H1 (cell line): ENCODE data around the gene NELL1. TPM values are rescaled to one million over a fixed set of nuclear protein-coding genes. Genes with fewer than 3 reads are reported as not detected.

Source experiments
- CTCF ChIA-PET: fragments of 300-600 bp; sonication (Branson Sonifier 250); formaldehyde crosslinking; loops from one replicate; lab custom pipeline; 2021; ENCODE audit not compliant: partially characterized antibody; lab: Charles Lee
- POLR2A ChIA-PET: fragments of 300-600 bp; sonication (Branson Sonifier 250); formaldehyde crosslinking; loops from one replicate; lab custom pipeline; 2021; ENCODE audit warnings: inconsistent platforms; ENCODE audit not compliant: partially characterized antibody; lab: Charles Lee
- DNase-seq, 2 experiments: peaks; one replicate each; pipeline versions ENCODE4 v3.0.0 to v3.0.0-alpha.2; 2010 to 2022; ENCODE audit warnings: low spot score in 2 of 2, low read depth in 1 of 2, mixed read lengths in 1 of 2
- FAIRE-seq: peaks from 2 replicates; lab custom pipeline; 2011; peaks lifted over from hg19 to GRCh38; lab: Jason Lieb, UNC
- H2AFZ ChIP-seq: 2 replicates; pipeline ENCODE4 v1.8.1; 2012; ENCODE audit warnings: low read length, inconsistent platforms
- H2AK5ac ChIP-seq: 2 replicates; pipeline ENCODE4 v1.6.1; 2013; ENCODE audit warnings: low read depth, low read length
- H2BK120ac ChIP-seq: replicated peaks from 2 replicates; pipeline ENCODE3; 2013; ENCODE audit warnings: low read depth, low read length, inconsistent platforms
- H2BK12ac ChIP-seq: 2 replicates; pipeline ENCODE4 v1.6.1; 2013; ENCODE audit warnings: low read depth, low read length
- H2BK15ac ChIP-seq: 2 replicates; pipeline ENCODE4 v1.6.1; 2013; ENCODE audit warnings: low read length
- H2BK20ac ChIP-seq: 2 replicates; pipeline ENCODE4 v1.6.1; 2013; ENCODE audit warnings: low read length
- H2BK5ac ChIP-seq: 2 replicates; pipeline ENCODE4 v1.6.1; 2013; ENCODE audit warnings: low read depth, low read length
- H3K14ac ChIP-seq: 2 replicates; pipeline ENCODE4 v1.6.1; 2013; ENCODE audit warnings: inconsistent platforms; ENCODE audit not compliant: insufficient read length
- H3K18ac ChIP-seq: 2 replicates; pipeline ENCODE4 v1.6.1; 2013; ENCODE audit warnings: low read length; ENCODE audit errors: extremely low read depth
- H3K23ac ChIP-seq: 2 replicates; pipeline ENCODE4 v1.6.1; 2013; ENCODE audit warnings: inconsistent platforms; ENCODE audit not compliant: insufficient read length
- H3K23me2 ChIP-seq: 2 replicates; pipeline ENCODE4 v1.6.1; 2013; ENCODE audit warnings: low read depth, low read length
- H3K27ac ChIP-seq: 2 replicates; pipeline ENCODE4 v1.6.1; 2011; ENCODE audit warnings: low read depth, low read length, inconsistent platforms
- H3K27me3 ChIP-seq, 4 experiments: replicated peaks in 1 of 4; 1 replicate in 1 of 4; 2 replicates in 3 of 4; pipeline versions ENCODE4 v1.6.1 to v1.8.1; 2011 to 2013; ENCODE audit warnings: low read length in 3 of 4, mild to moderate bottlenecking in 3 of 4, inconsistent platforms in 2 of 4, mixed read lengths in 2 of 4, moderate library complexity in 1 of 4; ENCODE audit not compliant: control insufficient read depth in 3 of 4, insufficient read depth in 3 of 4; ENCODE audit errors: extremely low read depth in 1 of 4
- H3K36me3 ChIP-seq, 4 experiments: 2 replicates each; pipeline versions ENCODE4 v1.6.1 to v1.8.1; 2011 to 2013; ENCODE audit warnings: mild to moderate bottlenecking in 4 of 4, low read length in 3 of 4, moderate library complexity in 2 of 4, control low read depth in 1 of 4, inconsistent platforms in 1 of 4; ENCODE audit not compliant: insufficient read depth in 4 of 4, control insufficient read depth in 2 of 4
- H3K4ac ChIP-seq: replicated peaks from 2 replicates; pipeline ENCODE3; 2013; ENCODE audit warnings: low read length, low read depth, mixed read lengths, inconsistent platforms; ENCODE audit not compliant: insufficient read length
- H3K4me1 ChIP-seq, 4 experiments: replicated peaks in 1 of 4; 1 replicate in 1 of 4; 2 replicates in 3 of 4; pipeline versions ENCODE4 v1.6.1 to v1.8.1; 2011 to 2013; ENCODE audit warnings: low read length in 3 of 4, inconsistent platforms in 2 of 4, mixed read lengths in 1 of 4; ENCODE audit not compliant: insufficient read depth in 4 of 4, control insufficient read depth in 3 of 4
- H3K4me2 ChIP-seq, 2 experiments: 2 replicates each; pipeline versions ENCODE4 v1.6.1 to v1.8.1; 2011 to 2013; ENCODE audit warnings: low read depth in 2 of 2, low read length in 2 of 2, control low read depth in 1 of 2, inconsistent platforms in 1 of 2, mild to moderate bottlenecking in 1 of 2; ENCODE audit not compliant: insufficient read depth in 1 of 2
- H3K4me3 ChIP-seq, 4 experiments: fragments of 200-600, 300-600 bp in 1 of 4; sonication (generic), shearing (Covaris generic), sonication (Bioruptor Twin) in 1 of 4; 2 replicates each; pipeline versions ENCODE4 v1.5.1 to v1.8.1; 2011 to 2016; ENCODE audit warnings: low read length in 4 of 4, low read depth in 3 of 4, control low read depth in 2 of 4, inconsistent platforms in 2 of 4, mild to moderate bottlenecking in 2 of 4, mixed read lengths in 1 of 4, moderate library complexity in 1 of 4; ENCODE audit not compliant: insufficient read depth in 2 of 4; ENCODE audit errors: extremely low read depth in 1 of 4
- H3K56ac ChIP-seq: replicated peaks from 2 replicates; pipeline ENCODE3; 2013; ENCODE audit warnings: low read depth, mild to moderate bottlenecking, mixed read lengths, low read length, inconsistent platforms; ENCODE audit not compliant: insufficient read length
- H3K79me1 ChIP-seq: 2 replicates; pipeline ENCODE4 v1.6.1; 2013; ENCODE audit warnings: low read depth, low read length, control low read depth
- H3K79me2 ChIP-seq, 2 experiments: 2 replicates each; pipeline versions ENCODE4 v1.6.1 to v1.8.1; 2012 to 2013; ENCODE audit warnings: low read length in 2 of 2, mild to moderate bottlenecking in 2 of 2, inconsistent platforms in 1 of 2; ENCODE audit not compliant: insufficient read depth in 2 of 2, control insufficient read depth in 1 of 2
- H3K9ac ChIP-seq, 4 experiments: replicated peaks in 1 of 4; 1 replicate in 1 of 4; 2 replicates in 3 of 4; pipeline versions ENCODE4 v1.6.1 to v1.8.1; 2011 to 2013; ENCODE audit warnings: low read depth in 3 of 4, low read length in 3 of 4, control low read depth in 2 of 4, mild to moderate bottlenecking in 2 of 4, moderate library complexity in 2 of 4, inconsistent platforms in 1 of 4; ENCODE audit errors: extremely low read depth in 1 of 4
- H3K9me3 ChIP-seq, 2 experiments: 2 replicates each; pipeline versions ENCODE4 v1.6.1 to v1.8.1; 2012 to 2013; ENCODE audit warnings: mild to moderate bottlenecking in 2 of 2, moderate library complexity in 2 of 2, control low read depth in 1 of 2, inconsistent platforms in 1 of 2, low read depth in 1 of 2, low read length in 1 of 2, mixed read lengths in 1 of 2; ENCODE audit not compliant: insufficient read depth in 2 of 2
- H4K20me1 ChIP-seq, 2 experiments: replicated peaks in 1 of 2; 2 replicates each; pipeline versions ENCODE3 to v1.8.1; 2011 to 2013; ENCODE audit warnings: inconsistent platforms in 2 of 2, low read length in 2 of 2, mild to moderate bottlenecking in 1 of 2; ENCODE audit not compliant: insufficient read depth in 2 of 2, control insufficient read depth in 1 of 2
- H4K5ac ChIP-seq: 2 replicates; pipeline ENCODE4 v1.6.1; 2013; ENCODE audit warnings: low read length, low read depth, mixed read lengths, inconsistent platforms; ENCODE audit not compliant: insufficient read length
- H4K8ac ChIP-seq: 2 replicates; pipeline ENCODE4 v1.8.0; 2013; ENCODE audit warnings: mild to moderate bottlenecking, moderate library complexity, low read length, inconsistent platforms; ENCODE audit not compliant: insufficient read depth; ENCODE audit errors: extremely low read depth
- H4K91ac ChIP-seq: replicated peaks from 2 replicates; pipeline ENCODE3; 2013; ENCODE audit warnings: low read length, mixed read lengths, inconsistent platforms; ENCODE audit not compliant: insufficient read length
- BACH1 ChIP-seq: IDR thresholded peaks from 2 replicates; pipeline ENCODE4 v1.6.1; 2012; ENCODE audit warnings: low read length, improper control_type of control experiment
- BCL11A ChIP-seq, 2 experiments: IDR thresholded peaks; one replicate each; pipeline ENCODE4 v1.6.1; 2011; ENCODE audit warnings: low read depth in 2 of 2, low read length in 2 of 2, mild to moderate bottlenecking in 2 of 2
- EP300 ChIP-seq, 2 experiments: IDR thresholded peaks; 1 replicate in 1 of 2; 2 replicates in 1 of 2; pipeline ENCODE4 v1.6.1; 2011 to 2012; ENCODE audit warnings: low read depth in 2 of 2, low read length in 2 of 2, mild to moderate bottlenecking in 2 of 2, borderline replicate concordance in 1 of 2, inconsistent platforms in 1 of 2, moderate library complexity in 1 of 2
- KDM4A ChIP-seq: IDR thresholded peaks from one replicate; pipeline ENCODE4 v1.7.1; 2012; ENCODE audit warnings: low read depth, mild to moderate bottlenecking, moderate library complexity, low read length, inconsistent platforms; ENCODE audit not compliant: severe bottlenecking
- NANOG ChIP-seq: IDR thresholded peaks from 2 replicates; pipeline ENCODE4 v1.6.1; 2011; ENCODE audit warnings: low read length, low read depth, mild to moderate bottlenecking, inconsistent platforms; ENCODE audit not compliant: insufficient read depth, poor library complexity, severe bottlenecking
- POU5F1 ChIP-seq: IDR thresholded peaks from 2 replicates; pipeline ENCODE4 v1.6.1; 2011; ENCODE audit warnings: low read depth, mild to moderate bottlenecking, low read length, moderate library complexity
- RBBP5 ChIP-seq: IDR thresholded peaks from 2 replicates; pipeline ENCODE4 v1.7.1; 2012; ENCODE audit warnings: low read depth, mild to moderate bottlenecking, inconsistent platforms, low read length, moderate library complexity, borderline replicate concordance
- polyA plus RNA-seq, 7 experiments: library from polyadenylated mRNA; depleted of rRNA in 3 of 7; stranded (reverse) in 5 of 7; unstranded in 2 of 7; fragments of >200 nt in 5 of 7; fragments of 200-250 nt in 2 of 7; gene quantifications; 1 replicate in 5 of 7; 2 replicates in 1 of 7; 4 replicates in 1 of 7; pipeline versions ENCODE4 v1.2.1 to v1.2.3, GENCODE V29; 2011 to 2013; ENCODE audit warnings: missing spikeins in 2 of 7, mixed read lengths in 2 of 7
- total RNA-seq: library from RNA; stranded (reverse); fragmentation: NEBNext Ultra II Directional; extraction: Animal tissue kit (Norgen Biotek cat#: 25700); gene quantifications from 2 replicates; pipeline ENCODE4 v1.2.1, GENCODE V29; 2021

Gene NELL1
- total and polyA plus RNA-seq, 2 of the 8 experiments (the other 6 are each of a cell fraction or from before 2014, with no cell fraction given), result 0.21 TPM; not detected in 1

DNA sequence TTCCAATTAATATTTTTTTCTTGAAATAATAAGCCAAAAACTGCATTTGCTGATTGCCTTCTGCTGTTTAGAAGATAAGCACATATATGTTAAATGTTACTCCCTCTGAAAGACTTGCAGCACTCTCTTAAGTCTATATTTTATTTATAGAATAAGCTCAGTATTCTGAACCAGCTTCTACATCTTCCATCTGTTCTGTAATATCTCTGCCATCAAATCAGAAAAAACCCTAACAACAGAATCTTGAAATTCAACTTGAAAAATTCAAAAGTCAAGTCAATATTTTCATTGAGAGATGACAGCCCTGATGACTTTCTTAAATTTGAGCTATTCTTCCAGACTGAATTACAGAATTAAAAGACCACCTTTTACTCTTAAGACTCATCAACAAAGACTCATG lies 247.9 kb downstream of the NELL1 start:
- Histone ChIP-seq H2BK5ac (no peak overlapping the region), H3K27ac (no peak overlapping the region), H4K20me1 (no peaks in the 10 kb centered on the region), H2BK120ac (no peak overlapping the region), H3K4ac (no peak overlapping the region), H3K27me3 (no peaks in the 10 kb centered on the region), H3K4me3 (no peak overlapping the region), H3K18ac (no peak overlapping the region), H3K4me1 (peaks cover 0 to 12% (median 6%) of the 10 kb centered on the region in 4 experiments; a peak in 3 of 7 replicates), H4K91ac (no peak overlapping the region), H2BK12ac (no peak overlapping the region), H3K23me2 (no peaks in the 10 kb centered on the region), H2BK15ac (no peak overlapping the region), H2BK20ac (no peak overlapping the region), H3K4me2 (no peak overlapping the region), H2AFZ (no peak overlapping the region), H3K36me3 (no peaks in the 10 kb centered on the region), H3K79me1 (no peaks in the 10 kb centered on the region), H3K56ac (no peak overlapping the region), H4K8ac (no peak overlapping the region), H4K5ac (no peak overlapping the region), H3K14ac (no peak overlapping the region), H3K9ac (no peak overlapping the region), H3K79me2 (no peaks in the 10 kb centered on the region)
- CTCF ChIA-PET, result no interaction called here
- FAIRE-seq (no peak), DNase-seq (no peak)
- TF ChIP-seq NANOG (no peak), RBBP5 (no peak), BCL11A (IDR thresholded peaks at IDR 0.05; ENCODE audit: low read depth in 2 of 2, low read length in 2 of 2) (no peak), POU5F1 (no peak), BACH1 (no peak), EP300 (IDR thresholded peaks at IDR 0.05; ENCODE audit: borderline replicate concordance in 1 of 2, low read depth in 2 of 2, low read length in 2 of 2) (no peak), KDM4A (no peak)
- TF ChIP-seq, all 59 proteins: peak for 0
- Histone ChIP-seq H3K23ac (no peak overlapping the region), H3K9me3 (no peaks in the 10 kb centered on the region), H2AK5ac (no peak overlapping the region)
- POLR2A ChIA-PET, result no interaction called here
